Ishikawa (cell line): ENCODE results near the gene RASSF5.

ENCODE experiments used
- CEBPB ChIP-seq: IDR thresholded peaks from 2 replicates; pipeline ENCODE4 v1.6.1; 2012
- CREB1 ChIP-seq: IDR thresholded peaks from 2 replicates; pipeline ENCODE4 v1.6.1; 2012; ENCODE audit warnings: low read depth
- EGR1 ChIP-seq: IDR thresholded peaks from 2 replicates; pipeline ENCODE4 v1.6.1; 2012
- EP300 ChIP-seq: IDR thresholded peaks from 2 replicates; pipeline ENCODE4 v1.6.1; 2012; ENCODE audit warnings: borderline replicate concordance
- MAX ChIP-seq: IDR thresholded peaks from 2 replicates; pipeline ENCODE4 v1.6.1; 2012
- RAD21 ChIP-seq: IDR thresholded peaks from 2 replicates; pipeline ENCODE4 v1.6.1; 2012; ENCODE audit warnings: low read depth
- TCF12 ChIP-seq: IDR thresholded peaks from 2 replicates; pipeline ENCODE4 v1.6.1; 2012; ENCODE audit warnings: low read depth
- TEAD4 ChIP-seq: IDR thresholded peaks from 2 replicates; pipeline ENCODE4 v1.6.1; 2012
- YY1 ChIP-seq: IDR thresholded peaks from 2 replicates; pipeline ENCODE4 v1.6.1; 2012; ENCODE audit warnings: low read depth
- ZBTB7A ChIP-seq: IDR thresholded peaks from 2 replicates; pipeline ENCODE4 v1.6.1; 2012; ENCODE audit warnings: low read depth

- TF ChIP-seq RAD21 (no peak), TEAD4 (no peak), ZBTB7A (no peak), MAX (no peak), TCF12 (no peak), EP300 (no peak), CEBPB (no peak), YY1 (no peak), CREB1 (no peak), EGR1 (no peak)
Measured at GRCh38 chr1:206587904-206588303, 80.6 kb downstream of the RASSF5 start.
